B cell (primary cell): ENCODE results near the gene STK17A. TPM values are rescaled to one million over a fixed set of nuclear protein-coding genes. Genes with fewer than 3 reads are reported as not detected.

Source experiments
- ATAC-seq: fragments of 200-7000 bp; cut with Tn5 transposase; one replicate; pipeline ENCODE4 v1.10.0; 2021; ENCODE audit warnings: low read depth, mild to moderate bottlenecking, moderate number of reproducible peaks, moderate library complexity
- CTCF ChIA-PET: fragments of 350-600 bp; sonication (Branson Sonifier 250); formaldehyde crosslinking; loops from one replicate; lab custom pipeline; 2021; ENCODE audit warnings: antibody characterized with exemption, inconsistent platforms; lab: Charles Lee
- POLR2A ChIA-PET: fragments of 350-600 bp; sonication (Branson Sonifier 250); formaldehyde crosslinking; loops from one replicate; lab custom pipeline; 2021; ENCODE audit warnings: antibody characterized with exemption; lab: Charles Lee
- DNase-seq: peaks from one replicate; pipeline ENCODE4 v3.0.0; 2013
- H2AFZ ChIP-seq: 2 replicates; pipeline ENCODE4 v1.6.1; 2012; ENCODE audit warnings: mild to moderate bottlenecking, low read depth, low read length; ENCODE audit not compliant: insufficient read depth, poor library complexity, severe bottlenecking
- H3K27ac ChIP-seq, 2 donors: 1 replicate in 1 of 2; 2 replicates in 1 of 2; pipeline ENCODE4 v1.5.1; 2012 to 2013; ENCODE audit warnings: low read length in 2 of 2, mild to moderate bottlenecking in 2 of 2, moderate library complexity in 1 of 2
- H3K27me3 ChIP-seq, 4 experiments: fragments of 200-600 bp in 1 of 4; sonication (generic) in 1 of 4; replicated peaks in 1 of 4; 1 replicate in 2 of 4; 2 replicates in 2 of 4; pipeline versions ENCODE4 v1.6.1 to v1.7.0; 2013 to 2016; ENCODE audit warnings: low read length in 3 of 4, mild to moderate bottlenecking in 2 of 4, mixed read lengths in 1 of 4, moderate library complexity in 1 of 4; ENCODE audit not compliant: insufficient read depth in 4 of 4, control insufficient read depth in 3 of 4; ENCODE audit errors: control extremely low read depth in 1 of 4
- H3K36me3 ChIP-seq, 2 experiments: replicated peaks in 1 of 2; 1 replicate in 1 of 2; 2 replicates in 1 of 2; pipeline versions ENCODE4 v1.6.1 to v1.7.1; 2013; ENCODE audit warnings: low read length in 1 of 2; ENCODE audit not compliant: insufficient read depth in 2 of 2, control insufficient read depth in 1 of 2; ENCODE audit errors: control extremely low read depth in 1 of 2, extremely low read depth in 1 of 2
- H3K4me1 ChIP-seq, 2 donors: fragments of 200-600 bp in 1 of 2; sonication (generic) in 1 of 2; 1 replicate in 1 of 2; 2 replicates in 1 of 2; pipeline versions ENCODE4 v1.5.1 to v1.6.1; 2013 to 2017; ENCODE audit warnings: low read length in 2 of 2; ENCODE audit not compliant: control insufficient read depth in 2 of 2, insufficient read depth in 2 of 2
- H3K4me2 ChIP-seq: replicated peaks from 2 replicates; pipeline ENCODE3; 2012; ENCODE audit warnings: mild to moderate bottlenecking, low read depth, low read length; ENCODE audit not compliant: poor library complexity, severe bottlenecking
- H3K4me3 ChIP-seq, 5 experiments: fragments of 200-600 bp in 1 of 5; sonication (generic) in 1 of 5; 1 replicate in 3 of 5; 2 replicates in 2 of 5; pipeline versions ENCODE4 v1.5.1 to v1.7.0; 2011 to 2016; ENCODE audit warnings: low read length in 4 of 5, mild to moderate bottlenecking in 4 of 5, low read depth in 2 of 5, control low read depth in 1 of 5, moderate library complexity in 1 of 5; ENCODE audit not compliant: insufficient read depth in 1 of 5; ENCODE audit errors: control extremely low read depth in 1 of 5, extremely low read depth in 1 of 5
- H3K79me2 ChIP-seq: fragments of 200-600 bp; sonication (generic); one replicate; pipeline ENCODE4 v1.6.0; 2016; ENCODE audit warnings: low read length; ENCODE audit not compliant: control insufficient read depth, insufficient read depth
- H3K9ac ChIP-seq: fragments of 200-600 bp; sonication (generic); 2 replicates; pipeline ENCODE4 v1.6.1; 2017; ENCODE audit warnings: mild to moderate bottlenecking, low read length, moderate library complexity
- H3K9me3 ChIP-seq, 3 donors: one replicate each; pipeline versions ENCODE4 v1.6.1 to v1.7.1; 2013; ENCODE audit warnings: low read length in 2 of 3; ENCODE audit not compliant: control insufficient read depth in 2 of 3, insufficient read depth in 1 of 3; ENCODE audit errors: control extremely low read depth in 1 of 3
- H4K20me1 ChIP-seq: 2 replicates; pipeline ENCODE4 v1.6.0; 2012; ENCODE audit warnings: mild to moderate bottlenecking, low read length; ENCODE audit not compliant: insufficient read depth, control insufficient read depth, poor library complexity, severe bottlenecking
- H3K27ac Mint-ChIP-seq: one replicate; pipeline ENCODE4 v1.8.0; 2021; ENCODE audit warnings: mixed read lengths
- H3K27me3 Mint-ChIP-seq: one replicate; pipeline ENCODE4 v1.8.0; 2021; ENCODE audit warnings: mixed read lengths
- H3K4me1 Mint-ChIP-seq: one replicate; pipeline ENCODE4 v1.8.0; 2021; ENCODE audit warnings: mixed read lengths
- H3K4me3 Mint-ChIP-seq: one replicate; pipeline ENCODE4 v1.8.0; 2021; ENCODE audit warnings: mixed read lengths
- H3K9me3 Mint-ChIP-seq: one replicate; pipeline ENCODE4 v1.8.0; 2022; ENCODE audit warnings: mixed read lengths; ENCODE audit not compliant: insufficient read depth
- EZH2 ChIP-seq: IDR thresholded peaks from 2 replicates; pipeline ENCODE4 v1.6.1; 2012; ENCODE audit warnings: borderline replicate concordance, low read depth, mild to moderate bottlenecking, moderate library complexity, low read length; ENCODE audit not compliant: insufficient read depth, poor library complexity, severe bottlenecking
- WGBS: methylation state at CpG from one replicate; pipeline ENCODE4 v1.1.5; 2013; ENCODE audit warnings: missing lambda C conversion rate; ENCODE audit not compliant: insufficient coverage; 5-methylcytosine and 5-hydroxymethylcytosine counted together
- intact Hi-C: fragments of 100-400 bp; cut with micrococcal nuclease; formaldehyde crosslinking; loops from one replicate; pipeline ENCODE4 v1.10.0; 2022
- polyA plus RNA-seq: library from polyadenylated mRNA; depleted of rRNA; stranded (reverse); fragments of >200 nt; gene quantifications from 2 replicates; pipeline ENCODE4 v1.2.3, GENCODE V29; 2012
- total RNA-seq, 2 donors: library from RNA; stranded (reverse); fragments of 120-200 nt in 1 of 2; gene quantifications; 1 replicate in 1 of 2; 2 replicates in 1 of 2; pipeline versions ENCODE4 v1.2.3 to v1.2.4, GENCODE V29; 2013 to 2022
- TF ChIP-seq, protein P1 (sequence below): fragments of 200-600 bp; IDR thresholded peaks from one replicate; pipeline ENCODE4 v1.8.0; 2022; ENCODE audit warnings: antibody characterized with exemption, mild to moderate bottlenecking

STK17A gene
- total and polyA plus RNA-seq, 2 donors (not counting 1 experiment from before 2014, with no cell fraction given), result 72.8 to 111 TPM

DNA sequence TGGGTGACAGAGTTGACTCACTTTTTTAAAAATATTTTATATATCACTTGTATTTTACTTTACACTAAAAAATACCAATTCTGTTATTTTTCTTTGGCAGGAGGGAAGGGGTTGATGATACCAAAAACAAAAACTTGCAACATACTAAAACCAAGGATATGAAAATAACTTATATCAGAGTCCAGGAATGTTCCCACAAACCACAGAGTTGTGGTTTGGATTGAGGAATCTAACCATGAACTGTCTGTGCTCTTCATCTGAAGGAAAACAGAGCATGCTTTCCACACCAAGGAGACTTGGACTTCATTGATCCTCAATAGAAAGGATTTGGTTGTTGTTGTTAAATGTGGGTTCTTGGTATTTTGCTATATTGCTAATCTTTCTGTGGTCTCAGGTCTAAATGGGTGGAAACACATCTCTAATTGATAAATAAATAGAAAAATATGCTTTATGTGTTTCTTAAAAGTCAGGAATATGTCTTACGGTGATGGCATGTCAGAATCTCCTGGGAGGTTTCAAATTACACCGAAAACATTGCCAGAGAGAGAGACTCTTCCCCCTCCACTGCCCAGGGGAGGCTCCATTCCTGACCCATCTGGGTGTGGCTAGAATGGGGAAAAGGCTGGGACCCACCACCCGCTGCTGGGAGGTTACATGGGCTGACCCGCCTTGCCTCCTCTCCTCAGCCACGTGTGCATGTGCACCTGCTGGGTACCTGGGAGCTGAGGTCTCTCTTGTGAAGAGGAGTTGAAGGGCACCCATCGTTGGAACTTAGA, 46.9 kb upstream of the STK17A start:
- Mint-ChIP-seq H3K27me3 (peaks cover 18% of the 10 kb centered on the region), H3K4me3 (no peak overlapping the region), H3K4me1 (no peaks in the 10 kb centered on the region), H3K27ac (no peak overlapping the region), H3K9me3 (no peaks in the 10 kb centered on the region)
- Histone ChIP-seq H3K27me3 (no peaks in the 10 kb centered on the region), H3K9ac (no peak overlapping the region), H3K27ac (no peak overlapping the region), H3K9me3 (no peaks in the 10 kb centered on the region), H2AFZ (no peak overlapping the region), H4K20me1 (no peaks in the 10 kb centered on the region), H3K79me2 (no peaks in the 10 kb centered on the region), H3K4me1 (no peaks in the 10 kb centered on the region), H3K4me2 (no peak overlapping the region), H3K36me3 (no peaks in the 10 kb centered on the region), H3K4me3 (no peak overlapping the region)
- DNase-seq (no peak), ATAC-seq (no peak)
- intact Hi-C loops, result no loop called here
- CTCF ChIA-PET, result no interaction called here
- 97% methylated on average over 4 of the region's 6 CpGs for WGBS
- TF ChIP-seq EZH2, result no peak
- TF ChIP-seq, protein P1, sequence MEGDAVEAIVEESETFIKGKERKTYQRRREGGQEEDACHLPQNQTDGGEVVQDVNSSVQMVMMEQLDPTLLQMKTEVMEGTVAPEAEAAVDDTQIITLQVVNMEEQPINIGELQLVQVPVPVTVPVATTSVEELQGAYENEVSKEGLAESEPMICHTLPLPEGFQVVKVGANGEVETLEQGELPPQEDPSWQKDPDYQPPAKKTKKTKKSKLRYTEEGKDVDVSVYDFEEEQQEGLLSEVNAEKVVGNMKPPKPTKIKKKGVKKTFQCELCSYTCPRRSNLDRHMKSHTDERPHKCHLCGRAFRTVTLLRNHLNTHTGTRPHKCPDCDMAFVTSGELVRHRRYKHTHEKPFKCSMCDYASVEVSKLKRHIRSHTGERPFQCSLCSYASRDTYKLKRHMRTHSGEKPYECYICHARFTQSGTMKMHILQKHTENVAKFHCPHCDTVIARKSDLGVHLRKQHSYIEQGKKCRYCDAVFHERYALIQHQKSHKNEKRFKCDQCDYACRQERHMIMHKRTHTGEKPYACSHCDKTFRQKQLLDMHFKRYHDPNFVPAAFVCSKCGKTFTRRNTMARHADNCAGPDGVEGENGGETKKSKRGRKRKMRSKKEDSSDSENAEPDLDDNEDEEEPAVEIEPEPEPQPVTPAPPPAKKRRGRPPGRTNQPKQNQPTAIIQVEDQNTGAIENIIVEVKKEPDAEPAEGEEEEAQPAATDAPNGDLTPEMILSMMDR, result no peak
- POLR2A ChIA-PET, result no interaction called here

DNA sequence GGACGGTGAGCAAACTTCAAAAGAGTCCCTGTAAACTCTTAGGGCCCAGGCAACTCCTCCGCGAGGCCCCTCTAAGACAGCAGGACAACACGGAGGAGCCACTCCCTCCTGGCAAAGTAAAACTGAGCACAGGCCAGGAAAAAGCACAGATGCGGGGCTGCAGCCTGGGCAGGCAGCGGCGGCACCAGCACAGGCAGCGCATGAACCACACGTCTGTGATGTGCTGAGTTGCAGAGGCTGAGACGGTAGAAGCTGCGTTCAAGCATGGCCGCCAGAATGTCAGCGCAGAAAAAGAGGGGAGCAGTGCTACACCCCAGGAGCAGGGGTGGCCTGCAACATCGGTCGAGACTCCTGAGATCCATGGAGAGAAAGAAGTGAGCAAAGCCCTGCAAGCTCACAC, 46.1 kb upstream of the STK17A start:
- no peaks in the 10 kb centered on the region for H3K79me2 ChIP-seq
- no peaks in the 10 kb centered on the region for H3K4me1 ChIP-seq
- no peak overlapping the region for H3K27ac Mint-ChIP-seq
- H3K4me3 ChIP-seq, result no peak overlapping the region
- 96% methylated on average over 14 of the region's 15 CpGs for WGBS
- no peak for ATAC-seq
- H3K9me3 ChIP-seq, result no peaks in the 10 kb centered on the region
- no peak overlapping the region for H3K27ac ChIP-seq
- TF ChIP-seq EZH2, result no peak
- TF ChIP-seq, protein P1, result no peak
- peaks cover 21% of the 10 kb centered on the region for H3K27me3 Mint-ChIP-seq
- ChIA-PET POLR2A (no interaction called here), CTCF (interaction anchor here (1.1 kb wide), 1 partner anchor 8 kb away, joined by 3 read pairs; no protein-coding TSS in a partner anchor)
- H2AFZ ChIP-seq, result no peak overlapping the region
- no peak overlapping the region for H3K4me3 Mint-ChIP-seq
- intact Hi-C loops, result no loop called here
- no peak overlapping the region for H3K4me2 ChIP-seq
- H3K9ac ChIP-seq, result no peak overlapping the region
- no peaks in the 10 kb centered on the region for H3K4me1 Mint-ChIP-seq
- H4K20me1 ChIP-seq, result no peaks in the 10 kb centered on the region
- H3K9me3 Mint-ChIP-seq, result no peaks in the 10 kb centered on the region
- DNase-seq, result no peak
- no peaks in the 10 kb centered on the region for H3K27me3 ChIP-seq
- H3K36me3 ChIP-seq, result no peaks in the 10 kb centered on the region
